GM18499 (cell line): ENCODE measurements around the gene FARP1.

Source experiments
- ATAC-seq: cut with Tn5 transposase; IDR thresholded peaks from one replicate; pipeline ENCODE4 v1.9.1; 2021; ENCODE audit warnings: moderate number of reproducible peaks; ENCODE audit not compliant: insufficient read depth, unreplicated experiment

Gene FARP1

DNA sequence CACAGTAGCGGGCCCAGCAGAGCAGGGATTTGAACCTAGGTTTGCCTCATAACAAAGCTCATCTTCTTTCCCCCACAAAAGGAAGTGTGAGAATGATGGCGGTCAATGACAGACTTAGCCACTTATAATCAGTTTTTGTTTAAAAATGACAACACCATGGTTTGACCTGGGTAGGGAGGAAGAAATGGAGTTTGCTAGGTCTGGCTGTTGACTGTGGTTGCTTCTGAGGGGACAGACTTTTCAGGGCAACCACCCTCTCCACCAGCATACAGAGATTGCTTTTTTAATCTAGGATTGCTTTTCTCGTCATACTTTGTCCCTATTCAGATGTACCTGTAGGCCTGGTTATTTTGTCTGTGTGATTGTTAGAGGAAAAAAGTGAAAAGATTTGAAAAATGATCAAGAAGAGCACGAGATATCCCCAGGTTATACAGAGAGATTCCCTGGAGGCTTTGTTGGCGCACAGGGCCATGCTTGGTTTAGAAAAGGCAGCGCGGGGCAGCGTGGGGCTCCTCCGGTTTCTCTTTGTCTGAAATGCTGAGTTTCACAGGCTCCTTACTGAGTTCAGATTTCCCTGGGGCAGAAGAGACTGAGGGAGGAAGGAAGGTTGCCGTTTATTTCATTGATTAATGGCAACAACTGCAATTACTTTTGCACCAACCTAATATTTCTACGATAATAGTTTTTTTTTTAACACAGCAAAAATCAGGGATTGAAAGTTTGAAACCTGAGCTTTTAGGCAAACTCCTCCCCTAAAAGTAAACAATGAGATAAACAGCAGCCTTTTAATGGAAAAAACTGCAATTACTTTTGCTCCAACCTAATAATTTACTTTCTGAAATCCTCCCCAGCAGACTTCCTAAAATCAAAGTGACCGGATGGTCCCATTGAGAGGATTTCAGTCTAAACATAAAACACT is 131.2 kb downstream of the FARP1 start:
- no peak for ATAC-seq

DNA sequence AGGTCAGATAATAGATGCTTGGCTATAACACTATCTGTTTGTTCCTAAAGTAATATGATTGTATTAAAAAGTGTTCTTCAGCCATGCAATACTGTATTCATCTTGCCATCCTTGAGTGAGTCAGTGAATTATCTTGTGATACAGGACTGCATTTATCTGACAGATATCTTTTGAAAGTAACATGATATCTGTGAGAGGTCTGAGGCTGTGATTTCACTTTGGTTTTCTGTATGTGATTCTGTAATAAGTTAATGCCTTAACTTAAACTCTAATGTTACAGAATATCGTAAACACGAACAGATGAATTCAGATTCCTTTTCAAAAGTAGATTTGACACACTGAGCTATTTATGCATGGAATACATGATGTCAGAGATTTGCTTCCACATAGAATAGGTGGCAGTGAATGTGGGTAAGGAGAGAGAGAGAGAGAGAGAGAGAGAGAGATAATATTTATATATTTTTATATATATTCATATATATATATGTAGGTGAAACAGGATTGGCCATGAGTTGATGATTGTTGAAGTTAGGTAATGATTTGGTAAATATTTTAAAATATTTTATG is 132.1 kb downstream of the FARP1 start:
- ATAC-seq, result no peak

- ATAC-seq, result no peak
Observed at GRCh38 chr13:98275681-98276171, 132.8 kb downstream of the FARP1 start.

GRCh38 chr13:98276486-98276885 is 133.6 kb downstream of the FARP1 start:
- ATAC-seq, result no peak

DNA sequence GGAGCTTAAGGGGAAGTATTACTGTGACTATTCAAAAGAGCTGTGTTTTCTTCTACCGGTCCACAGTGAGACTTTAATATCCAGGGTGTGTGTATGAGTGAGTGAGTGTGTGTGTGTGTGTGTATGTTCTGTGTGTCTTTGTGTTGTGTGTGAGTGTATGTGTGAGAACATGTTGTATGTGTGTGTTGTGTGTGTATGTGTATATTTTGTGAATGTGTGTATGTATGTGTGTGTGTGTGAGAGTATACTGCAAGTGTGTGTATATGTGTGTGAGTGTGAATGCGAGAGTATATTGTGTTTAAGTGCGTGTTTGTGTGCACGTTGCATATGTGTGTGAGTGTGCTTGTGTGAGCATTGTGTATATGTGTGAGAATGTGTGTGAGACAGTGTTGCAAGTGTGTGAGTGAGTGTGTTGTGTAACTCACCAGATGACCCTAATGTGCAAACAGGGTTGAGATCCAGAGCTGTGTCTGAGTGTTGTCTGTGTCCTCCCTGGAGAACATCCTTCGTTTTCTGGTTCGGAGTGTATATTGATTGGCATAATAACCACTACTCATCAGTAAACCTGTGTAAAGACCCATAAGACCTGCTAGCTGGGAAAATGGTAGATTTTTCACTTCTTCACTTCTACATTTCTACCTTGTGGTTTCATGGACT is 135.3 kb downstream of the FARP1 start:
- no peak for ATAC-seq

- no peak for ATAC-seq
Observed at GRCh38 chr13:98279473-98280175, 136.7 kb downstream of the FARP1 start.

- ATAC-seq, result no peak
Observed at GRCh38 chr13:98280176-98280510, 137.2 kb downstream of the FARP1 start.

DNA sequence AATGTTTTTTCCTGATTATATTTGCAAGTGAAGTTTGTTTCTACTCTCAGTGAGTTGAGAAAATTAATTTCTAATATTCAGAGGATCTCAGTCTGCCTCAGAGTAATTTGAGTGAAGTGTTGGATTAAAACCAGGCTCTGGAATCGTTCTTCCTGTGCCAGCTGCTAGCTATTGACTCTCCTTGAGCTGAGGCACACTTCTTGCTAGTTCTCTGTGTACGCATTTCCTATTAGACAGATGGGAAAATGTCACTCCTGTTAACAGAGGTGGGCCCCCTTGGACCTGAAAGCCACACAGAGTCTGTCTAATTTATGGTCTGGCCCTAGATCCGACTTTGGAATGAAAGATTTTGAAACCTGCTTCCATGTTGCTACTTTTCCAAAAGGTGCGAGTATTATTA is 141.8 kb downstream of the FARP1 start:
- ATAC-seq, result no peak

GRCh38 chr13:98285317-98285716 is 142.4 kb downstream of the FARP1 start:
- ATAC-seq, result no peak

DNA sequence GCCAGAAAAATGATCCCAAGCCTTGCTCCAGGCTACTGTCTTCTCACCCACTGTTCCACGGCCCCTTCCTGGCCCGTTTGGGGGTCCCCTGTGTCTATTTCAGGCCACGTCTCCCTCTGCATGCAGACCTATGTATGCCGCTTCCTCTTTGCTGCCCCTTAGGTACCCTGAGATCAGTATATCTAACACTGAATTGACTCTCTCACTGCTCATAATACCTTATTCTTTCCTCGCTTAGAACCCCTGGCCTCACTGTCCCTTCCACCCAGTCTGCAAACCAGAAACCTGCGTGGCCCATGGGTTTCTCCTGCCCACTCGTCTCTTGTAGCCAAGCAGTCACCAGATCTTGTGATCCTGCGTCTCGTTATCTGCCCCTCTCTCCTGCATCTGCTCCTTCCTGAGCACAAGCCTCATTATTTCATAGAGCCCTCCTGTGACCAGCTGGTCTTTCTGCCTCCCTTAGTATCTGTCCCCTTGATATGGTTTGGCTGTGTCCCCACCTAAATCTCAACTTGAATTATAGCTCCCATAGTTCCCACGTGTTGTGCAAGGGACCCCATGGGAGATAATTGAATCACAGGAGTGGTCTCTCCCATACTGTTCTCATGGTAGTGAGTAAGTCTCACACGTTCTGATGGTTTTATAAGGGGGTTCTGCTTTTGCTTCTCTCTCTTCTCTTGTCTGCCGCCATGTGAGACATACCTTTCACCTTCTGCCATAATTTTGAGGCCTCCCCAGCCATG is 143.1 kb downstream of the FARP1 start:
- no peak for ATAC-seq

DNA sequence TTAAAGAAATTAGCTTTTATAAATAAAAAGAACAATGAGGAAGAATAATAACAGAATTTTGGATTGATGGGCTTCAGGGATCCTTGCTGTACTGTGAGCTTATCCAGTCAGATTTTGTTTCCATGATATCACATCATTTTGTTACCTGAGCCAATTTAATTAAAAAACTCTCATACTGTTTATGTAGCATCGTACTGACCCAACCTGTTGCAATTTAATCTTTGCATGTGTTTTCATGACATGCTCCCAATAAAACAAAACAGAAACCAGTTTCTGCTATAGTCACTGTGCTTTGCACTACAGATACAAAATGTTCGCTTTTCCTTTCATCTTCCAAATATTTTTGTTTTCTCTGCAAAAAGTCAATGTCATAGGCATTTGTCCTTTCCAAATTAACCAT is 143.9 kb downstream of the FARP1 start:
- ATAC-seq, result no peak

- ATAC-seq, result no peak
Observed at GRCh38 chr13:98288211-98288610, 145.3 kb downstream of the FARP1 start.

GRCh38 chr13:98289339-98289945 is 146.5 kb downstream of the FARP1 start:
- ATAC-seq, result no peak

- ATAC-seq, result no peak
Observed at GRCh38 chr13:98290261-98290660, 147.4 kb downstream of the FARP1 start.

GRCh38 chr13:98291658-98292057 is 148.8 kb downstream of the FARP1 start:
- no peak for ATAC-seq

GRCh38 chr13:98293103-98293502 is 150.2 kb downstream of the FARP1 start:
- no peak for ATAC-seq

- no peak for ATAC-seq
Observed at GRCh38 chr13:98293570-98294142, 150.8 kb downstream of the FARP1 start.

- no peak for ATAC-seq
Observed at GRCh38 chr13:98295371-98295770, 152.5 kb downstream of the FARP1 start.

DNA sequence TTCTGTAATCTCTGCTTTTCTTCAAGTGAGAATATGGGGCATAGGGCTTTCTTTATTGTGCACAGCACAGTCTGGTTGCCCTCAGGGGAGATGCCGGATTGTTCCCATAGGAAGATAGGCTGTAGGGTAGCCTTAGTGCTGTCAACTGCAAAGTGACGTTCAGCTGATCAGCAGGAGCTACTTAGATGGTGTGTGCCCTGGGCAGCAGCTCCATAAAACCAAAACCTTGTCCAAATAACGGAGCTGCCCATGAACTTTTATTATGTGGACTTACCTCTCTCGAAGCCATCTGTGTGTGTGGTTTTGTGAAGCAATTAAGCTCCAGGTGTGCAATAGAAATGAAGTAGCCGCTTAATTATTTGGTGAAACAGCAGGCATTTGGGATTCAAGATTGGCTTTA is 154.2 kb downstream of the FARP1 start:
- no peak for ATAC-seq
